Right cardiac atrium (tissue), 5 donors: ENCODE results near the gene KCNG2. TPM values are rescaled to one million over a fixed set of nuclear protein-coding genes. Genes with fewer than 3 reads are reported as not detected.

ENCODE experiments used
- ATAC-seq, 2 donors: fragments of 200-7000 bp; cut with Tn5 transposase; one replicate each; pipeline versions ENCODE4 v1.8.0 to v1.9.1; 2020; ENCODE audit warnings: moderate library complexity in 2 of 2, mild to moderate bottlenecking in 1 of 2
- DNase-seq, 3 donors: peaks; one replicate each; pipeline ENCODE4 v3.0.0-alpha.2; 2020
- H3K27ac ChIP-seq: one replicate; pipeline ENCODE4 v1.5.1; 2013; ENCODE audit warnings: mild to moderate bottlenecking, low read length, control low read depth, moderate library complexity
- H3K27me3 ChIP-seq: one replicate; pipeline ENCODE4 v1.6.1; 2013; ENCODE audit not compliant: control insufficient read depth, insufficient read depth
- H3K4me1 ChIP-seq: one replicate; pipeline ENCODE4 v1.6.1; 2013; ENCODE audit warnings: low read length; ENCODE audit not compliant: control insufficient read depth, insufficient read depth
- H3K4me3 ChIP-seq: one replicate; pipeline ENCODE4 v1.5.1; 2013; ENCODE audit warnings: low read length, control low read depth
- H3K9me3 ChIP-seq: one replicate; pipeline ENCODE4 v1.6.1; 2013; ENCODE audit warnings: low read length; ENCODE audit not compliant: control insufficient read depth
- WGBS: extraction: QIAGEN DNeasy Blood & Tissue Kit; methylation state at CpG from one replicate; pipeline ENCODE4 v1.1.7; 2013; 5-methylcytosine and 5-hydroxymethylcytosine counted together
- intact Hi-C, 4 donors: fragments of 100-400 bp; cut with DNase I; formaldehyde crosslinking; loops; one replicate each; pipeline versions ENCODE4 v1.11.0 to v1.14.0; 2022 to 2023
- polyA plus RNA-seq: library from polyadenylated mRNA; stranded (reverse); fragments of 200-250 nt; gene quantifications from one replicate; pipeline ENCODE4 v1.2.3, GENCODE V29; 2013
- total RNA-seq, 4 donors: library from RNA; stranded (reverse); fragmentation: NEBNext Ultra II Directional; extraction: Animal tissue kit (Norgen Biotek cat#: 25700); gene quantifications; one replicate each; pipeline ENCODE4 v1.2.1, GENCODE V29; 2021
- donor health status: healthy with polysubstance abuse.
- donor health status: DM: no; HTN: yes; CAD: no.
- donor health status: DM: no; HTN: no; CAD: no.
- donor health status: DM: no; HTN: yes; CAD: no; lungs with severe emphysema.
- donor health status: DM: yes; HTN: yes; CAD: no.

Gene KCNG2
- total and polyA plus RNA-seq, 5 donors, result 0.15 to 0.37 TPM; not detected in 3

DNA sequence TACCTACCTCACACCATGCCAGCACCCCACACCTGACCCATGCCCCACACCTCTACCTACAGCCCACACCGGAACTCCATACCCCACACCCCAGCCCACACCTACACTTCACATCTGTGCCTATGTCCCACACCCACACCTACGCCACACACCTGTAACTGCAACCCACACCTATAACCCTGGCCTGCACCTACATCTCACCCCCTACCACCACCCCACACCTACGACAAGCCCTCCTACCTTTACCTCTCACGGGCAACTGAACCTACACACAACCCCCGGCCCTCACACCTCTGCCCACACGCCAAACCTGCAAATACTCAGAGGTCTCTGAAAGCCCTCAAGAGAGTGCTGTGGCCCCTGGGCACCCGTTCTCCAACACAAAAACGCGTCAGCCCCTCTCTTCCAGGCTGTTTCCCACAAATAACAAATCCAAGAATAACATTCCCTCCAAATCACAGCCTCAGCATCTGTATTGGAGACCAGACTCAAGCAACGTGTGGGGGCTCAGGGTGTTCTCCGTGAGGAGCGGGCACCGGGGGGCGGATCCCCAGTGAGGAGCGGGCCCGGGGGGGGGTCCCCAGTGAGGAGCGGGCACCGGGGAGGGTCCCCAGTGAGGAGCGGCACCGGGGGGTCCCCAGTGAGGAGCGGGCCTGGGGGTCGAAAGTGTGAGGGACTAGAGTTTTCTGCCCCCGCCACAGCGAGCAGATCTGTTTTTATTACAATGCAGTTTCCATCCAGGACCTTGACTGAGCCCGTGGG lies 120.3 kb downstream of the KCNG2 start:
- no peaks in the 10 kb centered on the region for H3K4me1 ChIP-seq
- DNase-seq (no peak), ATAC-seq (peak in 1 of 2 donors; percentile 26)
- intact Hi-C loops, result no loop called here
- no peak overlapping the region for H3K4me3 ChIP-seq
- WGBS, result 94% methylated on average over 25 of the region's 25 CpGs
- no peak overlapping the region for H3K27ac ChIP-seq
- no peaks in the 10 kb centered on the region for H3K9me3 ChIP-seq
- no peaks in the 10 kb centered on the region for H3K27me3 ChIP-seq

GRCh38 chr18:79918615-79919011 lies 120.9 kb downstream of the KCNG2 start:
- intact Hi-C loops, result no loop called here
- Histone ChIP-seq H3K27me3 (no peaks in the 10 kb centered on the region), H3K9me3 (no peaks in the 10 kb centered on the region), H3K4me3 (no peak overlapping the region), H3K27ac (no peak overlapping the region), H3K4me1 (no peaks in the 10 kb centered on the region)
- DNase-seq (peak in 1 of 3 donors; percentile 11), ATAC-seq (peak in 1 of 2 donors; percentile 35)
- 97% methylated on average over 20 of the region's 20 CpGs for WGBS

GRCh38 chr18:79919089-79919488 lies 121.4 kb downstream of the KCNG2 start:
- Histone ChIP-seq H3K27me3 (no peaks in the 10 kb centered on the region), H3K9me3 (no peaks in the 10 kb centered on the region), H3K4me1 (no peaks in the 10 kb centered on the region), H3K27ac (no peak overlapping the region), H3K4me3 (no peak overlapping the region)
- WGBS, result 95% methylated on average over 19 of the region's 19 CpGs
- intact Hi-C loops, result no loop called here
- ATAC-seq (no peak), DNase-seq (peak in 1 of 3 donors; percentile 9)

DNA sequence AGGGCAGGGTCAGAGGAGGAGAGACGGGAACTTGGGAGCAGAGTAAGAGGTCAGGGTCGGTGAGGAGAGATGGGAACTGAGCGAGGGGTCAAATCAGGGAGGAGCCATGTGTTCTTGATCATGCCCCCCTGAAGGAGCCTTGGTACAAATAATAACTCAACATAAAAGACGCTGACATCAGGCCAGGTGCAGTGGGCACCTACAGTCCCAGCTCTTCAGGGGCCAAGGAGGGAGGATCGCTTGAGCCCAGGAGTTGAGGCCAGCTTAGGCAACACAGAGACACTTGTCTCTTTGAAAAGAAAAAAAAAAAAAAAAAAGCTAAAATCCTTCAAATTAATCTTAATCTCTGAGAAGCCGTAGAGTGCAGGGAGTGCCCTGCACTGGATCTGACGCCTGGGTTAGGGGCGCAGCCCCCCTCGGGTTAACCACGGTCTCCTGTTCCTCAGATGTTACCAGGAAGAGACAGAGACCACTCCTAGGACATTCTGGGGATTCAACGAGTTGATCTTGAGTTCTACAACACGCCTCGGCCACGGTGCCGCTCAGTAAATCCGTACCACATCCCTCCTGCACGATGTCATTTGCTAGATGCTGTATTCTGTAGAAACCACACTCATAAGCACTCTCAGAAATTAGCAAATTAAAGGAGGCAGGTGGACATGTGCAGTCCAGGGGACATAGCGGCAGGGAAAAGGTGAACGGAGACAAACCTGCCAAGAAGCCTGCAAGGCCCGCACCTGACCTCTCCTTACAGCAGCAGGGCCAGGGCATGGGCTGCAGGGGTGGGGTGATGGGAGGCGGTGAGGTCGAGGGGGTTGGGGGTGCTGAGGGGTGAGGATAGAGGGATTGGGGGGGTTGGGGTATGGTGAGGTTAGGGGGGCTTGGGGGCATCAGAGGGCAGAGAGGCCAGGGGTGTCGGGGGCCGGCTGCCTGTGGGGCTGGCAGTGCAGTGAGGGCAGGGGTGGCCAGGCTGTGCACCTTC lies 124.5 kb downstream of the KCNG2 start:
- no peak overlapping the region for H3K27ac ChIP-seq
- H3K4me3 ChIP-seq, result no peak overlapping the region
- ATAC-seq, result no peak
- intact Hi-C loops, result loop anchor here in 1 of 4 donors (10.0 kb wide), 1 partner anchor 223 kb away; no protein-coding TSS in a partner anchor
- H3K4me1 ChIP-seq, result peaks cover 3% of the 10 kb centered on the region
- 98% methylated on average over 24 of the region's 24 CpGs for WGBS
- no peaks in the 10 kb centered on the region for H3K27me3 ChIP-seq
- peak in 1 of 3 donors; percentile 3 for DNase-seq
- H3K9me3 ChIP-seq, result no peaks in the 10 kb centered on the region

- Histone ChIP-seq H3K27ac (no peak overlapping the region), H3K9me3 (no peaks in the 10 kb centered on the region), H3K4me1 (peaks cover 3% of the 10 kb centered on the region), H3K4me3 (no peak overlapping the region), H3K27me3 (no peaks in the 10 kb centered on the region)
- ATAC-seq, result no peak
- intact Hi-C loops, result loop anchor here in 1 of 4 donors (10.0 kb wide), 1 partner anchor 222 kb away; no protein-coding TSS in a partner anchor
- WGBS, result 83% methylated on average over 17 of the region's 17 CpGs
- DNase-seq, result peak in 2 of 3 donors; percentile 9 to 56
These were observed 125.3 kb downstream of the KCNG2 start for GRCh38 chr18:79922971-79923411.

DNA sequence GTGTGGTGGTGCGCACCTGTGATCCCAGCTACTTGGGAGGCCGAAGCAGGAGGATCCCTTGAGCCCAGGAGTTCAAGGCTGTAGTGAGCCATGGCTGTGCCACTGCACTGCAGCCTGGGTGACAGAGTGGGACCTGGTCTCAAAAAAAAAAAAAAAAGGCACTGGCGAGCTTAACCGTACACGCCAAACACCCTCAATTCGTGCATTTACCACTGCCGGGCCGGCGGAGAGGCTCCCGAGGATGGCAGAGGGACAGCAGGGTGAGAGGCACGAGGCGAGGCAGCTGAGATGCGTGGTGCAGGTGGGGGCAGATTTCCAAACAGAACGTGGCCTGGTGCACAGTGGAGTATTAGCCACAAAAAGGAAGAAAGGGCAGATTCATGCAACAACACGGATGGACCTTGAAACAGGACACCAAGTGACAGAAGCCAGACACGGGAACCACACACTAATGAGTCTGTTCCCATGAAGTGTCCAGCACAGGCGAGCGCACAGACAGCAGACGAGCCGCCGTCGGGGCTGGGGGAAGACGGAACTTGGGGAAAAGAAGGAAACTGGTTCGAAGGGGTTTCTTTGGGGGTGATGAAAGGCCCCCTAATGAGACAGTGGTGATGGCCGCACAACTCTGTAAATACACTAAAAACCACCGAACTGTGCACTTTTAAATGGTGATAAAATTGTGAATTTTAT lies 126.3 kb downstream of the KCNG2 start:
- H3K9me3 ChIP-seq, result no peaks in the 10 kb centered on the region
- ATAC-seq (no peak), DNase-seq (no peak)
- H3K4me1 ChIP-seq, result peaks cover 3% of the 10 kb centered on the region
- no peak overlapping the region for H3K4me3 ChIP-seq
- intact Hi-C loops, result loop anchor here in 1 of 4 donors (10.0 kb wide), 1 partner anchor 221 kb away; no protein-coding TSS in a partner anchor
- H3K27me3 ChIP-seq, result no peaks in the 10 kb centered on the region
- H3K27ac ChIP-seq, result no peak overlapping the region
- 97% methylated on average over 26 of the region's 26 CpGs for WGBS

DNA sequence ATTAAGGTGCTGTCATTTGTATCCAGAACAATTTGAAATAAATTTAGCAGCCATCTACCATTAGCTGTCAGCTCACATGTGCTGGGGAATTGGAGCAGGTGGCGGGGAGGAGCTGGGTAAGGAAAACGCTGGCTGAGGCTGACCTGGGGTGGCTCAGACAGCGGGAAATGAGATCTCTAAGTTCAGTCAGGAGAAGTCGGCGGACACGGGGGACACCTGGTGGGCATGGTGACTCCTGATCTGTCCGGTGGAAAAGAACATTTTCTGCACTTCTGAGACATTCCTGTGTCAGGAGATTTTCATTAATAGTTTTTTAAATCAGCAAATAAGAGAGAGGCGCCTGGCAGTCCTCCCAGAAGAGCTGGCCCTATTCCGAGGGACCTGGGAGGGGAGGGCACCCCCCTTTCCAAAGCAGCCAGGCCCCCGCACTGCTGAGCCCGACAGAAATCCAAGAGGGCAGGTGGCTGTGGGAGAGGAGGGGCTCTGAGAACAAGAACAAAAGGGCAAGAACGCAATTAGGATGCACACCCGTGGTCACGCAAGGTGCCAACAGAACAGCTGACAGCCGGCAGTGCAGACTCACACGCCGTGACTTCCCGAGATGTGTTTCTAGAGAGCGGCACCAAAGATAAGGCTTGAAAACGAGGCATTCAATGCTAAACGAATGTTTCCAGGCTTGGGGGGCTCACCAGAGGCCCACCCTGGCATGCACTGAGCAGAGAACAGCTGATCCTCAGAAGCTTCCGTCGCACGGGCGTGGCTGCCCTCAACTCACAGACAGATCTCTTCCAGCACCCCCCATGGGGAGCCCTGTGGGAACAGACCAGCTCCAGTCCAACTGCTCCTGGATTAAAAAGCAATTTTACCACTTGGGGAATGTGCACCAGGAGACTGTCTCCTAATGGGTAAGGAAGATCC lies 127.3 kb downstream of the KCNG2 start:
- WGBS, result 51% methylated on average over 25 of the region's 25 CpGs
- DNase-seq (peak; percentile 36 to 79 (median 53)), ATAC-seq (peak; percentile 75 to 79)
- peaks cover 3% of the 10 kb centered on the region for H3K4me1 ChIP-seq
- intact Hi-C loops, result loop anchor here in 1 of 4 donors (10.0 kb wide), 1 partner anchor 220 kb away; no protein-coding TSS in a partner anchor
- no peak overlapping the region for H3K27ac ChIP-seq
- H3K4me3 ChIP-seq, result no peak overlapping the region
- H3K9me3 ChIP-seq, result no peaks in the 10 kb centered on the region
- H3K27me3 ChIP-seq, result no peaks in the 10 kb centered on the region

DNA sequence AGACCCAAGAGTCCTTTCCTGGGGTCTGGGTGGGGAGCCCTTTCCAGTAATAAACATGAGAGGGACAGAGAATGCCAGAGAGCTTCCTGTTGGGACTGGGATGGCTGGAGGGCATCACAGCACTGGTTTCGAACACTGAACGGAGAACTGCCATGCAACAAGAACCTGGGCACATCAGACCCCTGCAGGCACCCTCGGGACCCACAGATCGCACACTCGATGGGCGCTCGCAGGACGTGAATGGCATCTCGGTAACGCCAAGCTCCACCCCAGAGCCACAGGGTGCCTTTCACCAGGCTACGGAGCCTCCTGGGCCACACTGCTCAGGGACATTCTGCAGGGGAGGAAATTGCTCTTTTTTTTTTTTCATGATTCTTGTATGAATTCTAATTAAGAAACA lies 128.6 kb downstream of the KCNG2 start:
- intact Hi-C loops, result loop anchor here in 1 of 4 donors (10.0 kb wide), 1 partner anchor 218 kb away; no protein-coding TSS in a partner anchor
- H3K27me3 ChIP-seq, result no peaks in the 10 kb centered on the region
- ATAC-seq (no peak), DNase-seq (peak in 1 of 3 donors; percentile 11)
- H3K4me3 ChIP-seq, result no peak overlapping the region
- H3K27ac ChIP-seq, result no peak overlapping the region
- WGBS, result 94% methylated on average over 11 of the region's 11 CpGs
- peaks cover 3% of the 10 kb centered on the region for H3K4me1 ChIP-seq
- H3K9me3 ChIP-seq, result no peaks in the 10 kb centered on the region

DNA sequence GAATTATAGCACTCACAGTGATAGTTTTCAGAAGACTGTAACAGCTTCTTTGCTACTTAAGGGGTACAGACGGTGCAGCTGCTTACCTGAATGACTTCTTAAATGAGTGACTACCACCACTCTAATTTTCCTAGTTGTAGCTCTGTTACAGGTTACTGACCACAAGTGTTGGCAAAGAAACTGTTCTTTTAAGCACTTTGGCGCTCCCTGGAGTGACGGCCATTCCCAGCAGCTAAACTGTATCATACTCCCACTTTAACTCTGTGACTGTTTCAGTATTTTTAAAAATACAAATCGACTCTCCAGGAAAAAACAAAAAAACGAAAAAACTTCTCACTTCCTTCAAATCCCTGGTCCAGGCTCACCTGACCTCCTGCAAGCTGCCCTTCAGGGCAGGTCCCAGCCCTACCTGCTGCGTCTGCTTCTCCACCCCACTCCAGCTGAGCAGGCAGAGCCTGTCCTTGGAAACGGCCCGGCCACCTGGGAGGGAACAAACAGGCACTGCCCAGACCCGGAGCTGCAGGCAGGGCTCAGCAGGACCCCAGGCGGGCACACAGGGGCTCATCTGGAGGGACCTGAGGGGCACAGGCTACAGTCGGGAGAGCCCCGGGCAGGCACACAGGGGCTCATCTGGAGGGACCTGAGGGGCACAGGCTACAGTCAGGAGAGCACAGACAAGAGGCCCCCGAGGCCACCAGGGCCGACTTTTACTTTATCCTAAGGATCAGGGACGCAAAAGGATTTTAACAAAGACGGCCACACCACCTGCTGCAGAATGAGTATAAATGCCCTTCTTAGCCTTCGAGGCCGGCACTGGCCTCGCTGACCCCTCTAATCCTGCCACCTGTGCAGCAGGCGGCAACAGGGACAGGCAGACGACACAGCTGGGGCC lies 129.2 kb downstream of the KCNG2 start:
- no peak overlapping the region for H3K27ac ChIP-seq
- intact Hi-C loops, result loop anchor here in 1 of 4 donors (10.0 kb wide), 1 partner anchor 218 kb away; no protein-coding TSS in a partner anchor
- no peaks in the 10 kb centered on the region for H3K9me3 ChIP-seq
- no peaks in the 10 kb centered on the region for H3K27me3 ChIP-seq
- DNase-seq (peak in 1 of 3 donors; percentile 5), ATAC-seq (no peak)
- H3K4me1 ChIP-seq, result peaks cover 3% of the 10 kb centered on the region
- 92% methylated on average over 21 of the region's 21 CpGs for WGBS
- no peak overlapping the region for H3K4me3 ChIP-seq
